Stimulated activated CD8-positive, alpha-beta memory T cell treated with anti-CD3 and anti-CD28 coated beads, Interleukin-4, amount 100 ng/mL, for 48 hours (primary cell): ENCODE results near the gene RPL15.
"Not testable (repeated sequence)": the region's sequence is repeated elsewhere in the genome, so short reads cannot be mapped to it uniquely, and the experiment has no call there.

Experiments
- DNase-seq: peaks from one replicate; pipeline ENCODE4 v3.0.0-alpha.2; 2020

RPL15 gene

GRCh38 chr3:23894254-23895061 is 22.5 kb upstream of the RPL15 start:
- no peak for DNase-seq

- DNase-seq, result no peak
These were observed 21.8 kb upstream of the RPL15 start for GRCh38 chr3:23895181-23895580.

- no peak for DNase-seq
These were observed 16.2 kb upstream of the RPL15 start for GRCh38 chr3:23900744-23901143.

GRCh38 chr3:23904545-23904944 is 12.4 kb upstream of the RPL15 start:
- DNase-seq, result no peak

GRCh38 chr3:23909341-23909740 is 7.6 kb upstream of the RPL15 start:
- DNase-seq, result no peak

- no peak for DNase-seq
These were observed 5.5 kb upstream of the RPL15 start for GRCh38 chr3:23911397-23911796.

- DNase-seq, result not testable (repeated sequence)
These were observed 4.6 kb upstream of the RPL15 start for GRCh38 chr3:23912335-23912734.

- DNase-seq, result no peak
These were observed 3.8 kb upstream of the RPL15 start for GRCh38 chr3:23913182-23913581.

- DNase-seq, result no peak
These were observed 2.8 kb upstream of the RPL15 start for GRCh38 chr3:23913873-23914743.

GRCh38 chr3:23915537-23916108 is 1.3 kb upstream of the RPL15 start:
- DNase-seq, result no peak

- no peak for DNase-seq
These were observed 613 bp upstream of the RPL15 start for GRCh38 chr3:23916152-23916885.

GRCh38 chr3:23917679-23918303 is 859 bp downstream of the RPL15 start:
- DNase-seq, result not testable (repeated sequence)

- not testable (repeated sequence) for DNase-seq
These were observed 1.4 kb downstream of the RPL15 start for GRCh38 chr3:23918331-23918730.

GRCh38 chr3:23919628-23920027 is 2.7 kb downstream of the RPL15 start:
- DNase-seq, result no peak

- DNase-seq, result no peak
These were observed 3.3 kb downstream of the RPL15 start for GRCh38 chr3:23920151-23920655.

GRCh38 chr3:23921052-23921511 is 4.2 kb downstream of the RPL15 start:
- DNase-seq, result no peak

- DNase-seq, result no peak
These were observed 6.9 kb downstream of the RPL15 start for GRCh38 chr3:23923786-23924185.

GRCh38 chr3:23926246-23926645 is 9.3 kb downstream of the RPL15 start:
- DNase-seq, result no peak

- DNase-seq, result no peak
These were observed 9.8 kb downstream of the RPL15 start for GRCh38 chr3:23926736-23927135.

- DNase-seq, result no peak
These were observed 11.6 kb downstream of the RPL15 start for GRCh38 chr3:23928524-23928923.

- no peak for DNase-seq
These were observed 14.7 kb downstream of the RPL15 start for GRCh38 chr3:23931597-23931996.

GRCh38 chr3:23932571-23932970 is 15.6 kb downstream of the RPL15 start:
- DNase-seq, result no peak
